B cell (primary cell): ENCODE results near the gene TMEM128. TPM values are rescaled to one million over a fixed set of nuclear protein-coding genes. Genes with fewer than 3 reads are reported as not detected.

Experiments used
- ATAC-seq: fragments of 200-7000 bp; cut with Tn5 transposase; one replicate; pipeline ENCODE4 v1.10.0; 2021; ENCODE audit warnings: low read depth, mild to moderate bottlenecking, moderate number of reproducible peaks, moderate library complexity
- CTCF ChIA-PET: fragments of 350-600 bp; sonication (Branson Sonifier 250); formaldehyde crosslinking; loops from one replicate; lab custom pipeline; 2021; ENCODE audit warnings: antibody characterized with exemption, inconsistent platforms; lab: Charles Lee
- POLR2A ChIA-PET: fragments of 350-600 bp; sonication (Branson Sonifier 250); formaldehyde crosslinking; loops from one replicate; lab custom pipeline; 2021; ENCODE audit warnings: antibody characterized with exemption; lab: Charles Lee
- DNase-seq: peaks from one replicate; pipeline ENCODE4 v3.0.0; 2013
- H2AFZ ChIP-seq: 2 replicates; pipeline ENCODE4 v1.6.1; 2012; ENCODE audit warnings: mild to moderate bottlenecking, low read depth, low read length; ENCODE audit not compliant: insufficient read depth, poor library complexity, severe bottlenecking
- H3K27ac ChIP-seq, 2 donors: 1 replicate in 1 of 2; 2 replicates in 1 of 2; pipeline ENCODE4 v1.5.1; 2012 to 2013; ENCODE audit warnings: low read length in 2 of 2, mild to moderate bottlenecking in 2 of 2, moderate library complexity in 1 of 2
- H3K27me3 ChIP-seq, 4 experiments: fragments of 200-600 bp in 1 of 4; sonication (generic) in 1 of 4; replicated peaks in 1 of 4; 1 replicate in 2 of 4; 2 replicates in 2 of 4; pipeline versions ENCODE4 v1.6.1 to v1.7.0; 2013 to 2016; ENCODE audit warnings: low read length in 3 of 4, mild to moderate bottlenecking in 2 of 4, mixed read lengths in 1 of 4, moderate library complexity in 1 of 4; ENCODE audit not compliant: insufficient read depth in 4 of 4, control insufficient read depth in 3 of 4; ENCODE audit errors: control extremely low read depth in 1 of 4
- H3K36me3 ChIP-seq, 2 experiments: replicated peaks in 1 of 2; 1 replicate in 1 of 2; 2 replicates in 1 of 2; pipeline versions ENCODE4 v1.6.1 to v1.7.1; 2013; ENCODE audit warnings: low read length in 1 of 2; ENCODE audit not compliant: insufficient read depth in 2 of 2, control insufficient read depth in 1 of 2; ENCODE audit errors: control extremely low read depth in 1 of 2, extremely low read depth in 1 of 2
- H3K4me1 ChIP-seq, 2 donors: fragments of 200-600 bp in 1 of 2; sonication (generic) in 1 of 2; 1 replicate in 1 of 2; 2 replicates in 1 of 2; pipeline versions ENCODE4 v1.5.1 to v1.6.1; 2013 to 2017; ENCODE audit warnings: low read length in 2 of 2; ENCODE audit not compliant: control insufficient read depth in 2 of 2, insufficient read depth in 2 of 2
- H3K4me2 ChIP-seq: replicated peaks from 2 replicates; pipeline ENCODE3; 2012; ENCODE audit warnings: mild to moderate bottlenecking, low read depth, low read length; ENCODE audit not compliant: poor library complexity, severe bottlenecking
- H3K4me3 ChIP-seq, 5 experiments: fragments of 200-600 bp in 1 of 5; sonication (generic) in 1 of 5; 1 replicate in 3 of 5; 2 replicates in 2 of 5; pipeline versions ENCODE4 v1.5.1 to v1.7.0; 2011 to 2016; ENCODE audit warnings: low read length in 4 of 5, mild to moderate bottlenecking in 4 of 5, low read depth in 2 of 5, control low read depth in 1 of 5, moderate library complexity in 1 of 5; ENCODE audit not compliant: insufficient read depth in 1 of 5; ENCODE audit errors: control extremely low read depth in 1 of 5, extremely low read depth in 1 of 5
- H3K79me2 ChIP-seq: fragments of 200-600 bp; sonication (generic); one replicate; pipeline ENCODE4 v1.6.0; 2016; ENCODE audit warnings: low read length; ENCODE audit not compliant: control insufficient read depth, insufficient read depth
- H3K9ac ChIP-seq: fragments of 200-600 bp; sonication (generic); 2 replicates; pipeline ENCODE4 v1.6.1; 2017; ENCODE audit warnings: mild to moderate bottlenecking, low read length, moderate library complexity
- H3K9me3 ChIP-seq, 3 donors: one replicate each; pipeline versions ENCODE4 v1.6.1 to v1.7.1; 2013; ENCODE audit warnings: low read length in 2 of 3; ENCODE audit not compliant: control insufficient read depth in 2 of 3, insufficient read depth in 1 of 3; ENCODE audit errors: control extremely low read depth in 1 of 3
- H4K20me1 ChIP-seq: 2 replicates; pipeline ENCODE4 v1.6.0; 2012; ENCODE audit warnings: mild to moderate bottlenecking, low read length; ENCODE audit not compliant: insufficient read depth, control insufficient read depth, poor library complexity, severe bottlenecking
- H3K27ac Mint-ChIP-seq: one replicate; pipeline ENCODE4 v1.8.0; 2021; ENCODE audit warnings: mixed read lengths
- H3K27me3 Mint-ChIP-seq: one replicate; pipeline ENCODE4 v1.8.0; 2021; ENCODE audit warnings: mixed read lengths
- H3K4me1 Mint-ChIP-seq: one replicate; pipeline ENCODE4 v1.8.0; 2021; ENCODE audit warnings: mixed read lengths
- H3K4me3 Mint-ChIP-seq: one replicate; pipeline ENCODE4 v1.8.0; 2021; ENCODE audit warnings: mixed read lengths
- H3K9me3 Mint-ChIP-seq: one replicate; pipeline ENCODE4 v1.8.0; 2022; ENCODE audit warnings: mixed read lengths; ENCODE audit not compliant: insufficient read depth
- CTCF ChIP-seq: fragments of 200-600 bp; IDR thresholded peaks from one replicate; pipeline ENCODE4 v1.8.0; 2022; ENCODE audit warnings: antibody characterized with exemption, mild to moderate bottlenecking
- EZH2 ChIP-seq: IDR thresholded peaks from 2 replicates; pipeline ENCODE4 v1.6.1; 2012; ENCODE audit warnings: borderline replicate concordance, low read depth, mild to moderate bottlenecking, moderate library complexity, low read length; ENCODE audit not compliant: insufficient read depth, poor library complexity, severe bottlenecking
- WGBS: methylation state at CpG from one replicate; pipeline ENCODE4 v1.1.5; 2013; ENCODE audit warnings: missing lambda C conversion rate; ENCODE audit not compliant: insufficient coverage; 5-methylcytosine and 5-hydroxymethylcytosine counted together
- intact Hi-C: fragments of 100-400 bp; cut with micrococcal nuclease; formaldehyde crosslinking; loops from one replicate; pipeline ENCODE4 v1.10.0; 2022
- polyA plus RNA-seq: library from polyadenylated mRNA; depleted of rRNA; stranded (reverse); fragments of >200 nt; gene quantifications from 2 replicates; pipeline ENCODE4 v1.2.3, GENCODE V29; 2012
- total RNA-seq, 2 donors: library from RNA; stranded (reverse); fragments of 120-200 nt in 1 of 2; gene quantifications; 1 replicate in 1 of 2; 2 replicates in 1 of 2; pipeline versions ENCODE4 v1.2.3 to v1.2.4, GENCODE V29; 2013 to 2022

The TMEM128 gene
- total and polyA plus RNA-seq, 2 donors (not counting 1 experiment from before 2014, with no cell fraction given) = 10.2 to 17.3 TPM

- Mint-ChIP-seq H3K4me1 (peaks cover 45% of the 10 kb centered on the region), H3K4me3 (peak overlapping the region; percentile 98), H3K27ac (peak overlapping the region; percentile 92), H3K27me3 (no peaks in the 10 kb centered on the region), H3K9me3 (no peaks in the 10 kb centered on the region)
- no peaks in the 10 kb centered on the region for H3K27me3 ChIP-seq
- H4K20me1 ChIP-seq = peaks cover 20% of the 10 kb centered on the region
- POLR2A ChIA-PET = interaction anchor here (1.2 to 1.5 kb wide), 2 partner anchors 41 to 253 kb away, joined by 3 to 7 read pairs; partner anchors contain the start of genes STX18 and TMEM128
- H3K27ac ChIP-seq = peak overlapping the region; percentile 47 to 76
- H3K9me3 ChIP-seq = peaks cover 0 to 3% (median 0%) of the 10 kb centered on the region in 3 donors
- peak overlapping the region; percentile 88 for H3K4me2 ChIP-seq
- H3K36me3 ChIP-seq = peaks cover 0 to 15% of the 10 kb centered on the region in 2 experiments
- ATAC-seq (no peak), DNase-seq (no peak)
- intact Hi-C loops = no loop called here
- peak overlapping the region; percentile 93 for H2AFZ ChIP-seq
- H3K4me1 ChIP-seq = peaks cover 19 to 22% of the 10 kb centered on the region in 2 donors
- H3K4me3 ChIP-seq = peak overlapping the region; percentile 63 to 88 (median 74)
- WGBS = 0% methylated on average over 10 of the region's 10 CpGs
- CTCF ChIA-PET = no interaction called here
- H3K79me2 ChIP-seq = peaks cover 76% of the 10 kb centered on the region
- TF ChIP-seq EZH2 (no peak), CTCF (no peak)
- peak overlapping the region; percentile 90 for H3K9ac ChIP-seq
Measured at GRCh38 chr4:4289597-4289940, 41.5 kb upstream of the TMEM128 start.

DNA sequence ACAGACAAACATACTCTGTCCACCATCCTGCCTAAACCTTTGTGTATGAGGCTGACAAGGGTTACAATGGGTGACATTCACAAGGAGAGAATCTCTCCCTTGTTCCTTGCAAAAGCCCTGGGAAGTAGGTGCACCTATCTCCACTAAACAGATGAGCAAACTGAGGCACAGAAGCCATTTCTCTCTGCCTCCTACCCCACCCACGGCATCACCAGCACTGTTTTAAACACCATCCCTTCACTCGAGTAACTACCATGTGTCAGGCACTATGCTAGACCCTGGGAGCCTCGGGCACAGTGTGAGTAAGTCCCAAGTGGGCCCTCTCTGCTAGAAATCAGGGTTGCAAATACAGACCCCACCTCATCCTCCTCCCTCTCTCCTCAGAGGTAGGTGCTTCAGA is 41.0 kb upstream of the TMEM128 start:
- no peaks in the 10 kb centered on the region for H3K9me3 Mint-ChIP-seq
- H3K27me3 Mint-ChIP-seq = no peaks in the 10 kb centered on the region
- Histone ChIP-seq H3K36me3 (peaks cover 0 to 19% of the 10 kb centered on the region in 2 experiments), H3K4me2 (peak overlapping the region; percentile 88), H3K27me3 (no peaks in the 10 kb centered on the region), H4K20me1 (peaks cover 20% of the 10 kb centered on the region), H3K9ac (peak overlapping the region; percentile 90), H3K4me1 (peaks cover 19 to 22% of the 10 kb centered on the region in 2 donors), H3K27ac (peak overlapping the region in 1 of 2 donors; percentile 76), H3K9me3 (peaks cover 0 to 3% (median 0%) of the 10 kb centered on the region in 3 donors), H3K79me2 (peaks cover 71% of the 10 kb centered on the region), H3K4me3 (peak overlapping the region; percentile 63 to 88 (median 74)), H2AFZ (peak overlapping the region; percentile 93)
- 25% methylated on average over 3 of the region's 3 CpGs for WGBS
- H3K27ac Mint-ChIP-seq = no peak overlapping the region
- ATAC-seq = no peak
- intact Hi-C loops = no loop called here
- peaks cover 45% of the 10 kb centered on the region for H3K4me1 Mint-ChIP-seq
- POLR2A ChIA-PET = no interaction called here
- peak overlapping the region; percentile 98 for H3K4me3 Mint-ChIP-seq
- CTCF ChIA-PET = no interaction called here
- DNase-seq = no peak
- TF ChIP-seq CTCF (no peak), EZH2 (no peak)
